NCI-H510A treated with DMSO at 0.1 percent for 48 hours (cell line): ENCODE data around the gene AKAP13.
A peak's percentile ranks its signal among the peaks of the same experiment; 100 is the strongest.

Source experiments
- DNase-seq: peaks from one replicate; lab custom pipeline; 2025; lab: John Stamatoyannopoulos, UW

Gene AKAP13

GRCh38 chr15:85540085-85540797 is 159.8 kb downstream of the AKAP13 start:
- no peak for DNase-seq

GRCh38 chr15:85541744-85542143 is 161.3 kb downstream of the AKAP13 start:
- DNase-seq, result peak; percentile 8

- no peak for DNase-seq
These were observed 162.1 kb downstream of the AKAP13 start for GRCh38 chr15:85542488-85542887.

GRCh38 chr15:85542895-85543331 is 162.5 kb downstream of the AKAP13 start:
- peak; percentile 23 for DNase-seq

GRCh38 chr15:85543741-85544155 is 163.3 kb downstream of the AKAP13 start:
- peak; percentile 79 for DNase-seq

GRCh38 chr15:85545185-85545584 is 164.8 kb downstream of the AKAP13 start:
- no peak for DNase-seq

DNA sequence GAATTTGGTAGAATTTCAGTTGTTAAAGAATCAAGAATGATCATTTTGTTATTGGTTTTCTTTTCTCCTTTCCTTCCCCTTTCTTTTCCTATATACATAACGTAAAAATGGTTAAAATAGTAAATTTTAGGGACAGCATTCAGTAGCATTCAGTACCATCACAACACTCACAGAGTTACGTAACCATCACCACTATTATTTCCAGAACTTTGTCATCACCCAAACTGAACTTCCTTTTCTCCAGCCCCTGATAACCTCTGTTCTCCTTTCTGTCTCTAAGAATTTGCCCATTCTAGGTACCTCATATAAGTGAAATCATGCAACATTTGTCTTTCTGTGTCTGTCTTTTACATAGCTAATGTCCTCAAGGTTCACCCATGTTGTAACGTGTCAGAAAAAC is 165.3 kb downstream of the AKAP13 start:
- no peak for DNase-seq

DNA sequence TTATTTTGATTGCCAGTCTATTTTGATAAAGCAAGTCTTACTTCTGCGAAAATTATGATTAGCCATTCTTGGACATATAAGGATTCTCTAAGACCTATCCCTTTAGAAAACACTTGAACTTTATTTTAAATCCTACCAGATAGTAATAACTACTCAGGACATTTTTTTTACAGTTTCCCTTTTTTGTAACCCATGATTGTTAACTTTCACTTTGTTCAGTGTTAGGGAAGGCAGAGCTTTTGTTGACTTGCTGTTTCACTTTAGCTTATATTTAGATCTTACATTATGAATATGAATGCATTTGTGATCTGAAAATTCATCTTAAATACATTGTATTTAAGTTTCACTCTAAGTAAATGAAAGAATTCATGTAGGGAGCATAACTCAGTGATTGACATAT is 167.0 kb downstream of the AKAP13 start:
- no peak for DNase-seq

GRCh38 chr15:85550283-85550682 is 169.9 kb downstream of the AKAP13 start:
- DNase-seq, result no peak

- DNase-seq, result no peak
These were observed 170.9 kb downstream of the AKAP13 start for GRCh38 chr15:85551221-85551832.

DNA sequence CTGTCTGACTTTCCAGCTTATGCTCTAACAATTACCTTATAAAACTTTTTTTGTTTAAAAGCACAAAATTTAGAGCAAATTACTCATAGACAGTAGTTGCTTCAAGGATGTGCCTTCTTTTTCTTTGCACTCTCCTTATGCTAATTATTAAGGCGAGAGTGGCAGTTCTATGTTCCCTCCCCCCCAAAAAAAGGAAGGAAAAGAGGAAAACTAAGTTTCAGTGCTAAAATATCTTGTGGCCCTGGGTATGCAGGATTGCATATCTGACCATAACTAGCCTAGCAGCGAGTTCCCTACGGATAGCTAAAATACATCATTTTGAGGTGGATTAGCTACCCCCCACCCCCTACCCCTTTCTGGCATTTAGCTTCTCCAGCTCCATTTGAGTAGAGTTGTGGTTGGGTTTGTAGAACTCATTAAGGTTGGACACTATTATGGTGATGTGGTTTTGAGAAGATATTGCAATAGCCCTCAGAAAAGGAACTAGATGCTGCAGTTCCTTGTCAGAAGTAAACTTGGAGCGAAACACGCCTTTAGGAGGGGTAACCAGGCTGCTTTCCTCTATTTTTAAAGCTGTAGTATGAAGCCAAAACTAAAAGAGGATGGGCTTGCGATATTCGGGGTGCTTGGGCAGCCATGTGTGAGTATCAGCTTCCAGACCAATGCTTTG is 174.6 kb downstream of the AKAP13 start:
- no peak for DNase-seq

- DNase-seq, result no peak
These were observed 175.6 kb downstream of the AKAP13 start for GRCh38 chr15:85555875-85556617.

GRCh38 chr15:85556618-85556895 is 176.2 kb downstream of the AKAP13 start:
- no peak for DNase-seq

DNA sequence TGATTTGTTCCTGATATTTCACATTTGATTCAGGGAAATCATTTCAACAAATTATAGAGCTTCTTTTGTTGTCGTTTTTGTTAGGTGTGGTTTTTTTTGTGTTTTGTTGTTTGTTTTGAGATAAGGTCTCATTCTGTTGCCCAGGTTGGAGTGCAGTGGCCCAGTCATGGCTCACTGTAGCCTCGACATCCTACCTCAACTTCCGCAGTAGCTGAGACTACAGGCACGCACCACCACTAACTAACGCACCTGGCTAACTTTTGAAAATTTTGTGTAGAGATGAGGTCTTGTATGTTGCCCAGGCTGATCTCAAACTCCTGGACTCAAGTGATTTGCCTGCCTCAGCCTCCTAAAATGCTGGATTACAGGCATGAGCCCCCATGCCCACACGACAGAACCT is 177.0 kb downstream of the AKAP13 start:
- no peak for DNase-seq

GRCh38 chr15:85558848-85559247 is 178.4 kb downstream of the AKAP13 start:
- DNase-seq, result no peak

GRCh38 chr15:85559530-85559929 is 179.1 kb downstream of the AKAP13 start:
- no peak for DNase-seq

DNA sequence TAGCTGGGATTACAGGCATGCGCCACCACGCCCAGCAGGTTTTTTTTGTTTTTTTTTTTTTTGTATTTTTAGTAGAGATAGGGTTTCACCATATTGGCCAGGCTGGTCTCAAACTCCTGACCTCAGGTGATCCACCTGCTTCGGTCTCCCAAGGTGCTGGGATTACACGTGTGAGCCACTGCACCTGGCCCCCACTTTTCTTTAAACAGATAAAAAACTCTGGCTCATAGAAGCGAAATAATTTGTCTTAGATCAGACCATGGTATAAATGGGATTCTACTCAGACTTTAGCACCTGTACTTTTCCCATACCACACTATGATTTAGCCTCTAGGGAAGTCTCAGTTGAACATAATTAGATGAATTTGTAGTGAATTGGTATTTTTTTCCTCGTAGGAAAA is 182.4 kb downstream of the AKAP13 start:
- DNase-seq, result no peak

DNA sequence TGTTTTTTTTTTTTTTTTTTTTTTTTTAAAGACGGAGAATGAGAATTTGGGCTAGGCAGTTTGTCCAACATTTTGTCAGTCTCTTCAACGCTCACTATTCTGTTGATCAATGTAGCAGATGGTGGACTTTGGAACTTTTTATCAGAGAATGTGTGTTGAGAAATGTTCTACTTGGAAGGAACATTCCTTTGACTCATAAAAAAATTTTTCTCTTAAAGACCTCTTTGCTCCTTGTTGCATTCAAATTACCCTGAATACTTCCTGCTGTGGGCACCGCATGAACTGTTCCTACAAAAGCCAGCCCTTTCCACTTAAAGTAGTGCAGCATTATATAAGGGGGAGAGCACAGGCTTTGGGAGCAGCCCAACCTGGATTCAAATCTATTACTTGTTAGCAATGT is 182.9 kb downstream of the AKAP13 start:
- no peak for DNase-seq

DNA sequence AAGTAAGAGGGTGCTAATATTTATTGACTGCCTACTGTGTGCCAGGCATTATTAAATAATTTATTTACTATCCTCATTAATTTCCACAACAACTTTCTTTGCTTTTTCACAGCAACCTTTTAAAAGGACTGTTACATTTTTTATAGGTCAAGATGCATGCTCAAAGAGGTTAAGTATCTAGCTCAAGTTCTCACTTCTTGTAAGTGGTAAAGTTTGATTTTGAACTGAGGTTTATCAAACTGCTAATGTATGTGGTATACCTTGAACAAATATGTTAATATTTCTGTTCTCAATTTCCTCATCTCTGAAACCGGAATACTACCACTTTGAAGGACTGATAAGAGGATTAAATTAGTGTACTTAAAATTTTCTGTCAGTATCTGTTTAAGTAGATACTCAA is 183.3 kb downstream of the AKAP13 start:
- no peak for DNase-seq

DNA sequence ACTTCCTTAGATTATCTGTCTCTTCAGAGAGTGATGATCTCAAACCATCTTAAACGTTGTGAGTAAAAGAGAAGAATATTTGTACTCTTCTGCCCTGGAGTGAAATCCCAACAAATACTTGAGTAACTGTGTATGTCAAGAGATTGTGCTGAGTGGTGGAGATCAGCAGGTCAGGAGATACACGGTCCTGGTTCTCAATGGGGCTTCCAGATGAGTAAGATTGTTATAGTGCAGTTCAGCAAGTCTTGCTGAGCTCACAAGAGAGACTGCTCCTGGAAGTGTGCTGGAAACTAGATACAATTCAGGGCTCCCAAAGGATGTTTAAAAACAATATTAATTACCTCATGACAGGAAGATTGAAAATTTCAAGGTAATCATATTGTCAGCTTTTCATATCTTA is 184.3 kb downstream of the AKAP13 start:
- no peak for DNase-seq

- DNase-seq, result no peak
These were observed 187.9 kb downstream of the AKAP13 start for GRCh38 chr15:85568261-85568808.

DNA sequence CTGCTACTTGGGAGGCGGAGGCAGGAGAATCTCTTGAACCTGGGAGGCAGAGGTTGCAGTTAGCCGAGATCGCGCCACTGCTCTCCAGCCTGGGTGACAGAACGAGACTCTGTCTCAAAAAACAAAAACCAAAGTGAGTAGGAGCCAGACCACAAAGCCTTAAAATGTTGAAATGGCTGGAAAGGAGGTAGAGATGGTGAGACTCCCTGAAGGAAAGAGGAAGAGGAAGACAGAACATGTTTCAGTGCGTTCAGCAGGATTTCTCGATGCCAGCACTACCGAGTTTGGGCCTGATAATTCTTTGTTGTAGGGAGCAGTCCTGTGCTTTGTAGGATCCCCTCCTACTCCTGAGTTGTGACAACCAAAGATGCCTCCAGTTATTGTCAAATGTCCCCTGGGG is 189.9 kb downstream of the AKAP13 start:
- DNase-seq, result no peak

- DNase-seq, result no peak
These were observed 191.4 kb downstream of the AKAP13 start for GRCh38 chr15:85571780-85572179.
